Measurements from ENCODE around the gene MRPS11.
A peak's percentile ranks its signal among the peaks of the same experiment; 100 is the strongest.
"Not testable (repeated sequence)": the region's sequence is repeated elsewhere in the genome, so short reads cannot be mapped to it uniquely, and the experiment has no call there.

MRPS11 gene

DNA sequence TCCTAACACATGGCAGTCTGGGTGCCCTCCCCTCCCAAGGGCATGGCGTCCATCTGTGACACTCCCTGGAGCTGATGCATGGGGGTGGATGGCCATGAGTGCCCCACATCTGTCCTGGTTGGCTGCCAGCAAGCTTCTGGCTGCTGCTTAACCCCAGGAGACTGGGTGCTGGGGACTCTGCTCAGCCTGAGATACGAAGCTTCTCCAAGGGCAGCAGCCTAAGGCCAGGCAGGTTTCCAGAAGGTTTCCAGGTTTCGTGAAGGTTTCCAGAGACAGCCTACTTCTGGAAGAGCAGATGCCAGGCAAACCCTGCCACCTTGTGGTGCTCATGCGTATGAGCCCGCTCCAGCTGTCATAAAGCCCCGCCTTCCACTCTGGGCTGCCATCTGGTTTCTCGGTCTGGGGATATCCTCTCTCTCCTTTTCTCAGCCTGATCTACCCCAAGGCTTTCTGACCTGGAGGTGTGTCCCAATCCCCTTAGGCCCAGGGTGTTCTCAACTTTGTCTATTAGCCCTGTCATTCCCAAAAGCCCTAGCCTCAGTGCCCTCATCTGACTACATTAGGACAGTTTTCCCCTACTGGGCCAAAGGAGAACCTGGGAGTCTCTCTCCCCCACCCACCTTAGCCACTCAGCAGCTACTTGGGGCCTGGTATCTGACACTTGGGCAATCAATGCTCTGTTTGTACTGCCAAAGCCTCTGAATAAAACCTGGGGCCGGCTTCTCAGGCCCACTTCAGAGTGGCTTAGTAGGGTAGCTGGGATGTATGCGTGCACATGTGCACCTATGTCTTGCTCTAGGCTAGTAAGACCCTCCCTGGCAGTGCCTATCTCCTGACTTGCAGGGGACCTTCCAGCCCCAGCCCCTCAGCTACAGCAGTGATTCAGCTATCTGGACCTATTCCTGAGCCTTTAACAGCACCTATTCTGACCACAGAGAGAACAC is 12.4 kb upstream of the MRPS11 start:
- peak; percentile 47 for DNase-seq
- ATAC-seq, result peak; percentile 78

- no peak for DNase-seq
- no peak for ATAC-seq
These were observed 10.8 kb upstream of the MRPS11 start for GRCh38 chr15:88456733-88457132.

- ATAC-seq, result no peak
These were observed 3.5 kb upstream of the MRPS11 start for GRCh38 chr15:88463870-88464532.

DNA sequence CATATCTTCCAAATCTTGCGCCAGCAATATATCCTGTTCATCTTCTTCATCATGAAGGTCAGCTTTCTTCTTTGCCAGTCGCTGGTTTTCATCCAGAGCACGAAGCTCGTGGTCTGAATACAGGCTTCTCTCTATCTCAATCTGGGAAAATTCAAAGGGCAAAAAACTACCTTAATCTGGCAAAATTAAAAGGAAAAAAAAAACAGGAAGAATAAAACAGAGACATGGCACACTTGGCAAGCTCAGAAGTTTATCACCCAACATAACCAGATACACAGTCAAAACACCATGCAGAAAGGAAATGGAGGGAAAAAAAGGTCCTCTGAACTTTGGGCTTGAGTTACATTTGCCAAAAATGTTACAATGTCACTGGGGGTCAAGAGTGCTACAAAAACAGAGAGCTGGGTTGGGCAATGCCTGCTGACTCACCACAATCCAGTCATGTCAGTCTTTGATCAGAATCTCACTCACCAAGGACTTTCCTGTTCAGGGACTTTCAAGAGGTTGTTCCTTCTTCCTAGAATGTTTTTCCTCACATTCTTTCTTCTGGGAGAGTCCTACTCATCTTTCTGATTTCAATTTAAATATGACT is 1.8 kb upstream of the MRPS11 start:
- ATAC-seq, result no peak
- no peak for DNase-seq

More at GRCh38 chr15:88463870-88464532, 3.5 kb upstream of the MRPS11 start:
- DNase-seq, result no peak

- DNase-seq (peak; percentile 28), ATAC-seq (no peak)
These were observed 524 bp downstream of the MRPS11 start for GRCh38 chr15:88467935-88468528.

- not testable (repeated sequence) for DNase-seq, ATAC-seq
These were observed 1.2 kb downstream of the MRPS11 start for GRCh38 chr15:88468721-88469120.

- DNase-seq, result no peak
- no peak for ATAC-seq
These were observed 1.8 kb downstream of the MRPS11 start for GRCh38 chr15:88469321-88469720.

DNA sequence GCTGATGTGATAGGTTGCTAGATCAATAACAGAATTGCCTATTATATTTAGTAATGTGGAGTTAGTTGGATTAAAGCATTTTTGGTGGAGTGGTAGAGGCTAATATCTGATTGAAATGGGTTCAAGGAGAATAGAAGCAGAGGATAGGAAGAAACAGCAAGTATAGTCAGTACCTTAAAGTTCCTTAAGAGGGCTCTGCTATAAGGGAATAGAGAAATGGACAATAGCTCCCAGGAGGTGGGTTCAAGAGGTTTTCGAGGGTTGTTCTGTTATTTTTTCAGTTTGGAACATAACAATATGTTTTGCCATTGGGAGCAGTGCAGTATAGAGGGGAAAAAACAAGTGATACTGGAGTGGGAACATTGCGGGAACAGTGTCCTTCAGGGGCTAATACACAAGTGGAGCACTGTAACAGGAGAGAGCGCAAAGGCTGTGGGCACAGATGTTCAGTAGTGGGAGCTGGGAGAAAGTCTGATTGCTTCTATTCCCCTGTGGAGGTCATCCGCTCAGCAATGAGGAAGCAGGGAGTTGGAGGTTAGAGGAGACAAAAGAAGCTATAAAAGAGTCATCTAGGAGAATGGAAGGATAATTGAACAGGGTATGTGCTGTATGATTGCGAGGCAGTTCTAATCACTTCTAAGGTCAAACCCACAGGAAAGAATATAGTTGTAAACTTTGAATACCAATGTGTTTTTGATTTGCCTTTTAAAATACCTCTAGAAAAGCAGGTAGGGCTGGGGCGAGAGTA is 3.3 kb downstream of the MRPS11 start:
- no peak for ATAC-seq
- DNase-seq, result no peak

DNA sequence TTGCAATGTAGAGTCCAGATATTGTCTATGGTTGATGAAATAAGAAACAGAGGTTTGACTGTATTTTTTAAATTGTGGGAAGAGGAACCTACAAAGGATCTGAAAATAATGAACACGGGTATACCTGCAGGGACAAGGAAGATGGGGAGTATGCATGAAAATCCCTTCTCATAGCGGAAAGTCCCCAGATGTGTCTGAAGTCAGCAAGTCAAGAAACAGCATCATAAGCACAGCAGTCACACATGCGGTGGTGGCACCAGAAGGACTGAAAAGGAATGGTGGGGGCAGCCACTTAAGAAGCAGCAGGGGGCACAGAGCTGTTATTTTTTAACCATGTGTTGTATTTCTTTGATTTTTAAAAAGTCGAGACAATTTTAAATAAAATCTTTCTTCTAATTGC is 4.7 kb downstream of the MRPS11 start:
- DNase-seq (no peak), ATAC-seq (no peak)

DNA sequence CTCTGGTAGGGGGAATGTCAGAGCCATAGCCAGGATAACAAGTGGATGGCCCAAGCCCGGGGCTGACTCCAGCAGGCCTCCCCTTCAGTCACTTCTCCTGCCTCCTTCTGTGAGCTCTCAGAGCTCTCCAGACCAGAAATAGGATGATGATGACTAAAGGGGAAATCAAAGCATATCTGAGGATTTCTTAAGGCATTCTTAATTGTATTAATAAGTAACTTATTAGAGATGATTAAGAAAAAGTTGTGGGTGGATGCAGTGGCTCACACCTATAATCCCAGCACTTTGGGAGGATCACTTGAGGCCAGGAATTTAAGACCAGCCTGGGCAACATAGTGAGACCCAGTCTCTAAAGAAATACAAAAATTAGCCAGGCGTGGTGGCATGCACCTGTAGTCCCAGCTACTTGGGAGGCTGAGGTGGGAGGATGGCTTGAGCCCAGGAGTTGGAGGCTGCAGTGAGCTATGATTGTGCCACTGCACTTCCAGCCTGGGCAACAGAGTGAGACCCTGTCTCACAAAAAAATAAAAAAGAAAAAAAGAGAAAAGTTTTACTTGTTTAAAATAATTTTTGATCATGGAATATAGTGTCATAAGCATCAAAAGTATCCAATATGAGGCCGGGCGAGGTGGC is 6.3 kb downstream of the MRPS11 start:
- ATAC-seq, result not testable (repeated sequence)

DNA sequence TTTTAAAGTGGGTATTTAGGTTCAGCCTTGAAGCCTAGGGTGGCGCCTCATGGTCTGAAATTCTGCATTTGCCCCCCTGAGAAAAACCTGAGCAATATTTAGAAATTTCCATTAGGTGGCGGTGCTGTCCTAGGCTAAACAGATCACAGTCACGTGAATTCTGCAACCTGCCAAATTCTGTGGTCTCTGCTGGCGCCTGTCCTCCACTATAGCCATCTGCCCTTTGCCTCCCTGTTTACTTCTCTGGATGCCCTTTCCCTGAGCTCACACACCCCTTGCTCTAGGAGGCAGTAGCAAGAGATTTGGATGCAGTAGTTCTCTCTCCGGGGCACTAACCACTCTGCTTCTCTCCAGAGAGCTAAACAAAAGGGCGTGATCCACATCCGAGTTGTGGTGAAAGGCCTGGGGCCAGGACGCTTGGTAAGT is 9.1 kb downstream of the MRPS11 start:
- ATAC-seq (no peak), DNase-seq (no peak)

More for the DNA sequence above, 6.3 kb downstream of the MRPS11 start:
- DNase-seq, result not testable (repeated sequence)

DNA sequence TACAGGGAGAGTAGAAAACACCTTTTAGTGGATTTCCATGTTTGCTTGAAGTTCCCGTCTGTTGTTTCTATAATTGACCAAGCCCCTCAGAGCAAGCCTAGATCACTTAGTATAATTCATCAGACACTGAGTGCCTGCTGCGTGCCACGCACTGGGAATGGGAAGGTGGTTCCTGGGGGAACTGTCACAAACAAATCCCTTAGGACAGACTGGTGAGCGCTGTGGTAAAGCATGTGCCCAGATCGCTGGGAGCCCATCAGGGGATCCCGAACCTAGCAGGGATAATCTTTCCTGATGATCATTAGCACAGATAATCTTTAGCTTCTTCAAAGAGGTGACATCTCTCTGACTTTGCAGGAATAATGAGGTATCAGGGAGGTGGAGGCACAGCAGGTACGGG is 9.6 kb downstream of the MRPS11 start:
- ATAC-seq (no peak), DNase-seq (no peak)

DNA sequence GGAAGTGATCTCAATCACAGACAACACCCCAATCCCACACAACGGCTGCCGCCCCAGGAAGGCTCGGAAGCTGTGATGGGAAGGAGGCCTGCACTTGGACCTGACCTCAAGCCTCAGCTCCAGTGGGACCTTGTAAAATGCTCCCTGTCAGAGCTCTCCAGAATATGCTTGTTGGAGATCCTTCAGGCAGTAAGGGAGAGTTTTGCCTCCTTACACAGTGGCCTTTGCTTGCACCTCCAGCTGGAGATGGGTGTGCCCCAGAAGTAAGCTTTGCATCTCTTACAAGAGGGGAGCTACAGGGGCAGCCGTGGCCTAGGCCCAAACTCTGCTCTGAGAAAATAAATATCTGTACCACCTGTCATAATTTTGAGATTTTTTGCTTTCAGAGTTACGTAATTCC is 10.4 kb downstream of the MRPS11 start:
- ATAC-seq (no peak), DNase-seq (no peak)

DNA sequence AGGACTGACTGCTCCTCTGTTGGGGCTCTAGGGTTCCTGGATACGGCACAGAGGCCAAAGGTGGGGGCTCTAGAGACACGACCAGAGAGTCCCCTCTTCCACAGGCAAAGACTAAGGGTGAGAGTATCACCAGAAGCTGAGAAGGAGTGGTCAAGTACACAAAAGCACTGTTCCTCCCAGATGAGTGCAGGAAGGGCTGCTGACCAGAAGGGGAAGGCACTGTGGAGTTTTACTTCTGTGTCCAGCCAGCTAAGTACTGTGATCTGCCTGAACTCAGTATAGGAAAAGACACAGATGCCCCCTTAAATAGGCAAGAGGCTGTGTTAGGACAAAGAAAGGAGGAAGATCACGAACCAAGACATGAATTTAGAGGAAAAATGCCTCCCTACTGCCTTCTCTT is 11.7 kb downstream of the MRPS11 start:
- no peak for ATAC-seq

GRCh38 chr15:88480981-88481380 is 13.5 kb downstream of the MRPS11 start:
- DNase-seq (no peak), ATAC-seq (no peak)

More for the DNA sequence above, 11.7 kb downstream of the MRPS11 start:
- DNase-seq, result no peak

- no peak for DNase-seq
- no peak for ATAC-seq
These were observed 14.8 kb downstream of the MRPS11 start for GRCh38 chr15:88482263-88482662.

- ATAC-seq, result no peak
- DNase-seq, result no peak
These were observed 17.3 kb downstream of the MRPS11 start for GRCh38 chr15:88484682-88485331.

- DNase-seq (no peak), ATAC-seq (no peak)
These were observed 19.8 kb downstream of the MRPS11 start for GRCh38 chr15:88487178-88487795.

- no peak for DNase-seq
- ATAC-seq, result no peak
These were observed 20.5 kb downstream of the MRPS11 start for GRCh38 chr15:88487796-88488523.

DNA sequence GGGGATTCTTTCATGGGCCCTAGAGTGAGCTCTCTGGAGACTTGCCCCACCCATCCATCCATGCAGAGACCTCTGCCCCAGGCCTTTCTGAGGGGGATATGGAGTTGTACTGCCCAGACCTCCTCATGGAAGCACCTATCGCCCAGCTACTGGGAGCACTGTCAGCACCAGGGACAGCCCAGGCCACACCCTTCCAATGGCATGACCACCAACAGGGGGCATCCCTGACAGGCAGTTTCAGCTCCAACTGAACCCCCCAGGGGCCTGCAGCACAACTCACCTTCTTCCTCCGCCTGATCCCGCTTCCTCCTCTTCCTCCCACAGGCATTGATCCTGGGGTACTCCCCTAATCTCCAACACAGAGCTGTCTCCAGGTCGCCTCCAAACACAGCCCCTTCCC is 21.8 kb downstream of the MRPS11 start:
- ATAC-seq (no peak), DNase-seq (no peak)

Data from stimulated activated naive CD8-positive, alpha-beta T cell treated with anti-CD3 and anti-CD28 coated beads, Interleukin-15, Interleukin-2, amounts not matched to agents 100 U/mL and 50 U/mL, for 24 hours (primary cell).